ENCODE data around the gene CCDC57.

Gene CCDC57

DNA sequence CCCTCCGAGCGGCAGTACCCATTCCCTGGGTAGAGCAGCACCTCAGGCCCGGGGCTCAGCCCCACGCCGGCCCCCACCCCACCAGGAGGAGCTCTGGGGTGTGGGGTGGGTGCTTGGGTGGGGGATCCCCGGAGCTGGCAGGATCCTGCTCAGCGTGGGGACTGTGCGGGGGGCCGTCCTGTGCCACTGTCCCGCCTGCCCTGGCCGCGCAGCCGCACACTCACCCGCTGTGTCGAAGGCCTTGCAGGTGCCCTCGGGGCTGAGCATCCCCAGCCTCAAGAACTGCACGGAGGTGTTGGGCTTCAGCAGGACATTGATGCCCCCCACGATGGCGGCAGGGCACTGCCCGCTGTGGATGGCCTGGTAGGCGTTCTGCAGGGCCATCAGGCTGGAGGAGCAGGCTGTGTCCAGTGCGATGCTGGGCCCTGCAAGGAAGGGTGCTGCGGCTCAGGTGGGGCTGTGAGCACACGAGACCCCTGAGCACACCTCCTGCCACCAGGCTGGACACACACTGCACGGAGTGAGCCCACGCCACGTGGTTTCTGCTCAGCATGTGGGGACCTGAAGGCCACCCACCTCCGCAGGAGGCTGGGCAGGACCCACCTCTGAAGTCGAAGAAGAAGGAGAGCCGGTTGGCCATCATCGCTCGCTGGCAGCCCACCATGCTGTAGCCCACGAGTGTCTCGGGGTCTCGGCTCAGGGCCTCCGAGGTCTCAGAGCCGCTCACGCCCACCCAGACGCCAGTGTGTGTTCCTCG lies 119.5 kb downstream of the CCDC57 start:
- Histone ChIP-seq H3K4me1 (ENCODE audit: insufficient read depth, low read length) (peaks cover 32% of the 10 kb centered on the region), H3K4me2 (ENCODE audit: insufficient read depth, low read length) (no peak overlapping the region), H3K27me3 (ENCODE audit: insufficient read depth, low read length, poor library complexity) (no peaks in the 10 kb centered on the region), H3K27ac (ENCODE audit: low read length) (no peak overlapping the region), H4K20me1 (ENCODE audit: insufficient read depth, low read length) (peaks cover 75% of the 10 kb centered on the region), H3K4me3 (ENCODE audit: low read depth in 1 of 2, low read length in 2 of 2) (no peak overlapping the region), H3K36me3 (ENCODE audit: insufficient read depth, low read length) (peaks cover 84% of the 10 kb centered on the region), H3K9ac (ENCODE audit: low read depth, low read length) (no peak overlapping the region), H2AFZ (ENCODE audit: low read depth, low read length) (no peak overlapping the region), H3K9me3 (ENCODE audit: insufficient read depth, low read length, severe bottlenecking) (no peaks in the 10 kb centered on the region), H3K79me2 (ENCODE audit: insufficient read depth, low read length) (peaks cover 68% of the 10 kb centered on the region)
- no peak for TF ChIP-seq EZH2 (IDR thresholded peaks at IDR 0.05; ENCODE audit: borderline replicate concordance, low read depth, low read length, severe bottlenecking)
- TF ChIP-seq, protein P1, sequence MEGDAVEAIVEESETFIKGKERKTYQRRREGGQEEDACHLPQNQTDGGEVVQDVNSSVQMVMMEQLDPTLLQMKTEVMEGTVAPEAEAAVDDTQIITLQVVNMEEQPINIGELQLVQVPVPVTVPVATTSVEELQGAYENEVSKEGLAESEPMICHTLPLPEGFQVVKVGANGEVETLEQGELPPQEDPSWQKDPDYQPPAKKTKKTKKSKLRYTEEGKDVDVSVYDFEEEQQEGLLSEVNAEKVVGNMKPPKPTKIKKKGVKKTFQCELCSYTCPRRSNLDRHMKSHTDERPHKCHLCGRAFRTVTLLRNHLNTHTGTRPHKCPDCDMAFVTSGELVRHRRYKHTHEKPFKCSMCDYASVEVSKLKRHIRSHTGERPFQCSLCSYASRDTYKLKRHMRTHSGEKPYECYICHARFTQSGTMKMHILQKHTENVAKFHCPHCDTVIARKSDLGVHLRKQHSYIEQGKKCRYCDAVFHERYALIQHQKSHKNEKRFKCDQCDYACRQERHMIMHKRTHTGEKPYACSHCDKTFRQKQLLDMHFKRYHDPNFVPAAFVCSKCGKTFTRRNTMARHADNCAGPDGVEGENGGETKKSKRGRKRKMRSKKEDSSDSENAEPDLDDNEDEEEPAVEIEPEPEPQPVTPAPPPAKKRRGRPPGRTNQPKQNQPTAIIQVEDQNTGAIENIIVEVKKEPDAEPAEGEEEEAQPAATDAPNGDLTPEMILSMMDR (IDR thresholded peaks at IDR 0.05; ENCODE audit: borderline replicate concordance, extremely low read depth, low read length, poor library complexity, severe bottlenecking): no peak
- ATAC-seq (ENCODE audit: insufficient read depth, low read depth): no peak
- no peak for DNase-seq

DNA sequence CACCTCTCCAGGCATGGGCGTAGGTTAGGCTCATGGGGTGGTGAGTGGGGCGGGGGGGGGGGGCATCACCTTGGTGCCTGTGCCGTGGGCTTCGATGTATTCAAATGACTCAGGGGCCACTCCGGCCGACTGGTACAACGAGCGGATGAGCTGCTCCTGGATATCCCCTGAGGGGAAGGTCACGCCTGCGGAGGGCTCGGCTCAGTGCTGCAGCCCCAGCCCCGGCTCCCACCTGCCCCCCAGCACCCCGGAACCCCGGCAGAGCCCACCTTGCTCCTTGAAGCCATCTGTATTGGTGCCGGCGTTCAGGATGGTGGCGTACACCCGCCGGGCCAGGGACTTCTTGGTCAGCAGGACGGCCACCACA lies 120.0 kb downstream of the CCDC57 start:
- peaks cover 32% of the 10 kb centered on the region for H3K4me1 ChIP-seq (ENCODE audit: insufficient read depth, low read length)
- no peak overlapping the region for H3K4me2 ChIP-seq (ENCODE audit: insufficient read depth, low read length)
- peaks cover 63% of the 10 kb centered on the region for H3K79me2 ChIP-seq (ENCODE audit: insufficient read depth, low read length)
- no peak overlapping the region for H3K9ac ChIP-seq (ENCODE audit: low read depth, low read length)
- peaks cover 90% of the 10 kb centered on the region for H3K36me3 ChIP-seq (ENCODE audit: insufficient read depth, low read length)
- no peak for ATAC-seq (ENCODE audit: insufficient read depth, low read depth)
- peaks cover 79% of the 10 kb centered on the region for H4K20me1 ChIP-seq (ENCODE audit: insufficient read depth, low read length)
- TF ChIP-seq EZH2 (IDR thresholded peaks at IDR 0.05; ENCODE audit: borderline replicate concordance, low read depth, low read length, severe bottlenecking): no peak
- TF ChIP-seq, protein P1 (IDR thresholded peaks at IDR 0.05; ENCODE audit: borderline replicate concordance, extremely low read depth, low read length, poor library complexity, severe bottlenecking): no peak
- H2AFZ ChIP-seq (ENCODE audit: low read depth, low read length): no peak overlapping the region
- no peaks in the 10 kb centered on the region for H3K27me3 ChIP-seq (ENCODE audit: insufficient read depth, low read length, poor library complexity)
- DNase-seq: no peak
- H3K4me3 ChIP-seq (ENCODE audit: low read depth in 1 of 2, low read length in 2 of 2): no peak overlapping the region
- no peaks in the 10 kb centered on the region for H3K9me3 ChIP-seq (ENCODE audit: insufficient read depth, low read length, severe bottlenecking)
- no peak overlapping the region for H3K27ac ChIP-seq (ENCODE audit: low read length)

DNA sequence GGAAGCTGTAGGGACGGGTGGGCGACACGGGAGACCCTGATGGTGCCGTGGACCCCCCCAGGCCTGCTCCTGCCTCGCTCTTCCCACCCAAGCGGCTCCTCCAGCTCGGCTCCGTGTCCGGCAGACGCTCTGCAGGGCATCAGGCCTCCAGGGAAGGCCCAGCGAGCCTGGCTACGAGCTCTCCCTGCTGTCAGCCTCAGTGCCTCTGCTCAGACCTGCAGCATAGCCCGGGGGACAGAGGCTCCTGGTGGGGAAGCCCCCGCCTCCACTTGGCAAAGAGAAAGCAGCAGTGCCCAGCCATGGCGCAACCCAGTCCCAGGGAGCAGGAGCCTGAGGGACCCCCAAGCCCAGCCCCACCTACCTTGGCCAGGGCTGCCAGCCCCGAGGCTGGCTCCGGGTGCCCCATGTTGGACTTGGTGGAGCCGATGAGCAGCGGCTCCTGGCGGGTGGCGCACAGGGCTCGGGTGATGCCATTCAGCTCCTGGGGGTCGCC lies 120.5 kb downstream of the CCDC57 start:
- Histone ChIP-seq H3K4me1 (ENCODE audit: insufficient read depth, low read length) (peaks cover 30% of the 10 kb centered on the region), H3K27ac (ENCODE audit: low read length) (no peak overlapping the region), H3K36me3 (ENCODE audit: insufficient read depth, low read length) (peaks cover 95% of the 10 kb centered on the region), H3K4me3 (ENCODE audit: low read depth in 1 of 2, low read length in 2 of 2) (no peak overlapping the region), H3K9ac (ENCODE audit: low read depth, low read length) (no peak overlapping the region), H3K27me3 (ENCODE audit: insufficient read depth, low read length, poor library complexity) (no peaks in the 10 kb centered on the region), H4K20me1 (ENCODE audit: insufficient read depth, low read length) (peaks cover 80% of the 10 kb centered on the region), H2AFZ (ENCODE audit: low read depth, low read length) (no peak overlapping the region), H3K79me2 (ENCODE audit: insufficient read depth, low read length) (peaks cover 58% of the 10 kb centered on the region), H3K4me2 (ENCODE audit: insufficient read depth, low read length) (no peak overlapping the region), H3K9me3 (ENCODE audit: insufficient read depth, low read length, severe bottlenecking) (no peaks in the 10 kb centered on the region)
- DNase-seq (no peak), ATAC-seq (ENCODE audit: insufficient read depth, low read depth) (no peak)
- TF ChIP-seq, protein P1 (IDR thresholded peaks at IDR 0.05; ENCODE audit: borderline replicate concordance, extremely low read depth, low read length, poor library complexity, severe bottlenecking): no peak
- no peak for TF ChIP-seq EZH2 (IDR thresholded peaks at IDR 0.05; ENCODE audit: borderline replicate concordance, low read depth, low read length, severe bottlenecking)
